Measurements from ENCODE around the gene GCC2.
"Not testable (repeated sequence)": the region's sequence is repeated elsewhere in the genome, so short reads cannot be mapped to it uniquely, and the experiment has no call there.

The GCC2 gene

DNA sequence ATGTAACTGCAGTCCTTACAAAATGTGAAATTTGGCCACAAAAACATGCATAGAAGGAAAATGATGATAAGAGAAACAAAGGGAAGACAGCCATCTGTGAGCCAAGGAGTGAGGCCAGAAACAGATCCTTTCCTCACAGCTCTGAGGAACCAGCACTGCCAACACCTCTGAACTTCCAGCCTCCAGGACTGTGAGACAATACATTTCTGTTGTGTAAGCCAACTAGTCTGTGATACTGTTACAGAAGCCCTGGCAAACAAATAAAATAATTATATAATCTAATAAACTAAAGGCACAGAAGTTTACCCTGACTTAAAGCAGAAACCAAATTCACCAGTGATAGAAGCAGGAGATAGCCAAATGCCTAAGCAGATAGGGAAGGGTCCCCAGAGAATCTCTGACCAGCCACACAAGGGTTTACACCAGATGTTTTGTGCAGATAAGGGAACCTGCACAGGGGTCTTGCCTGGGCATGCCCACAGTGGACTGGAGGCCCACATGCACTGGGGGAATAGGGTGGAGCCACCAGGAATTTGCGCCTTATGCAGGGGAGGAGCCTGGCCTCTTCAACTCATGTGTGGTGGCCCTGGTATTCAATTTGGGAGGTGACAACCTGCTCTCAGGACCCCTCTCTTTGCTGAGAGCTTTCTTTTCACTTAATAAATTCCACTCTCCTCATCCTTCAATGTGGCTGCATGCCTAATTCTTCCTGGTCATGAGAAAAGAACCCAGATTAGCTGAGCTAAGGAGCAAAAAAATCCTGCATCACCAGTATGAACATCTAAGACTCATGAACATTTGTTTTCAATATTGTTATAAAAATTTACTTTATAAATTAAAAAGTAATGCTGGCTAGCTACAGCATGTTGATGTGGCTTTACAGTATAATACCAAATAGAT lies 3.8 kb upstream of the GCC2 start:
- DNase-seq (ENCODE audit: low read depth, low spot score) = peak; percentile 37

DNA sequence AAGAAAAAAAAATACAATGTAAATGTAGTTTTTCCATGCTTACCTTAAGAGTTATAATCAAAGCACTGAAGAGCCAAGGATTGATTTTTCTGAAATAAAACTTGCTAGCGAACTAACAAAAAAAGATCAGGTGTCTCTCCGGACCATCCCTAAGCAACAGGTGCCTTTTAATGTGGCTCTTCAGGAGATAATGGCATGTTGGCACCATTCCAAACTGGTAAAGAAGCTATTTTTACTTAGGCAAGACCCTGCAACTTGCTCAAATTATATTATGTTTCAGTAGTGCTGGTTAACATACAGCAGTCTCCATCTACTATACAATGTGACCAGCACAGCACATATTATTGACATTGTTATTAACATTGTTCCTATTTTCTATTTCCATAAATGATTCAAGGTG lies 2.3 kb upstream of the GCC2 start:
- DNase-seq (ENCODE audit: low read depth, low spot score) = no peak

DNA sequence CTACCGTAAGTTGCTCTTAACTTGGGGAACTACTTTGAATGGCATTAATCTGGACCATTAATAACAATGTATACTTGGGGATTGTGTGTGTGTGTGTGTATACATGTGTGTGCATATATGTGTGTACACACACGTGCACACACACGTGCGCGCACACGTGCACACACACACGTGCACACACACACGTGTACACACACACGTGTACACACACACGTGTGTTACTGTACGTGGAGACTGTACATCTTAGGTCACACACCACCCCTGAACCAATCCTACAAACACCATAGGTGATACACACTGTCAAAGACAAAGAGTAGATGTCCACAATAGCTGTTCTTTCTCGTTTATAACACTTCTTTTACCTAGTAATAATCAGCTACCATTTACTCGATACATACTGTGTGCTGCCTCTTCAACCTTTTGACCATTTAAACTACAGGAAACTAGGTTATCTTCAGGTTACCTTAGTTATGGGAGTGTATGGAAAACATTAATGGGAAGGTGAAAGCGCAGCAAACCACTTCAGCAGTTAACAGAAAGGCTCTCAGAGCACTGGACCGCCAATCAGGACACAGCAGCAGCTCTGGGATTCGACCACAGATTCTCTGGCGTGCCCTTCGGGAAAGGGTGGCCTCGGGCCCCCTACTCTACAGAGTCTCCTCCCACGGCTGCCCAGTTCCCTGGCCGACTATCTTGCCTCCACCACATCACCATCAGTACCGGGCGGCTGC lies 894 bp upstream of the GCC2 start:
- DNase-seq (ENCODE audit: low read depth, low spot score) = no peak

DNA sequence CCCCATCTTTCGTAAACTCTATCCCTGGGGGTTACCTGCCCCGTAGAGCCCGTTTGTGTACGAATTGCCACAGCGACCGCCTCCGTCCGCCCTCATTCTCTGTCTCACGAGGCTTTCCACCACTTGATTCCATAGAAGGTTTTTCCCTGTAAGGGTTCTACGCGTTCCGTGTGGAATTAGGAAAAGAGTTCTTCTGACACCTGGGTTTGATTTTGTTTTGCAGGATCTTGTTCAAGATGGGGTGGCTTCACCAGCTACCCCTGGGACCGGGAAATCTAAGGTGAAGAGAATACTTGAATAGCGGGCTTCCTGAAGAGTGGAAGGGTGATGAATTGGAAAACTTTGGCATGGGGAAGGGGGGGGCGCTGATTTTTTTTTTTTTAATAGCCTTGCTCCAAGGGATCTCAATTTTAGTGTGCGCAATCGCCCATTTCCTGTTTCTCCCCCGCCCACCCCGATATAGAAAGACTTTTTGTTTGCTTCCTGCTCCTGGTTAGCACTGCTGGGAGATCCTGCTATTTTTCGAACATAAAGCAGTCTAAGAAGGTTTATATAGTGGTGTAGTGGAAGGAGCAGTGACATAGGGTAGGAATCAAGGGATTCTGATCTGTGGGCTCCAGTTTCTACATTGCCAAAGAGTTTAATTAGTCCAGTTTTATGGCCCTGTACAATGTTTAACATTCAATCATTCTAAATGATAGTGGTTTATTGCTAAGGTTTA lies 564 bp downstream of the GCC2 start:
- DNase-seq (ENCODE audit: low read depth, low spot score) = no peak

DNA sequence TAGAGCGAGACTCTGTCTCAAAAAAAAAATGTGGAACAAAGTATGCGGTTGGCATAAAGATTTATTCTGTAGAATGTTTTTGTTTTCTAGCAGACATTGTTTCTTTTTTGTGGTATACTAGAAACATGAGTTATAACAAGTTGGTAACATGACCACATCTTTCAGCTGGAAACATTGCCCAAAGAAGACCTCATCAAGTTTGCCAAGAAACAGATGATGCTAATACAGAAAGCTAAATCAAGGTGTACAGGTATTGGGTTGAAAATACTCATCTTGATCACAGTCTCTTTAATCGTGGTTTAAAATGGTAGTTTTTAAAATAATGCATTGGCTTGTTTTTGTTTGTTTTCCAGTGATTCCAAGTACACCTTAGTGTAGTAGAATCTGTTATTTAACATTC lies 1.9 kb downstream of the GCC2 start:
- DNase-seq (ENCODE audit: low read depth, low spot score) = no peak

DNA sequence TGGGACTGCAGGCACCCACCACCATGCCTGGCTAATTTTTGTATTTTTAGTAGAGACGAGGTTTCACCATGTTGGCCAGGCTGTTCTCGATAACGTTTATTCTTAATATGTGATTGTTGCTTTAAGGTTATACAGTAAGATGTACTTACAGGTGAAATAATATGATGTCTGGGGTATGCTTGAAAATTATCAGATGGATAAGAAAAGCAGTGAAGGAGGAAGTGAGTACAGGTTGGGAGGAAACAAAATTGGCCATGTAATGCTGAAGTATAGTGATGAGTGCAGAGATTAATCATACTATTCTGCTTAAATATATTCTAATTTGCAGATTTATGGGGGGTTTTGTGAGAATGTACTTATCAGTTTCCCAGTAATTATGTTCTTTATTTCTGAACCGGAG lies 3.0 kb downstream of the GCC2 start:
- DNase-seq (ENCODE audit: low read depth, low spot score) = no peak

DNA sequence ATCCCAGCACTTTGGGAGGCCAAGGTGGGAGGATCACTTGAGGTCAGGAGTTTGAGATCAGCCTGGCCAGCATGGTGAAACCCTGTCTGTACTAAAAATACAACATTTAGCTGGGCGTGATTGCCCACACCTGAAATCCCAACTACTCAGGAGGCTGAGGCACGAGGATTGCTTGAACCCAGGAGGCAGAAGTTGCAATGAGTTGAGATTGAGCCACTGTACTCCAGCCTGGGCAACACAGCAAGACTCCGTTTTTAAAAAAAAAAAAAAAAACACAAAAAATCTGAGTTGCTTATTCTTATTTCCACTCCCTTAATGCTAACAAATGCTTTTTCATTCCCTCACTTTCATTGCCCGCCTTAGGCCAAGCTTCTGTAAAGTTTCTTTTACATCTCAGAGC lies 4.5 kb downstream of the GCC2 start:
- DNase-seq (ENCODE audit: low read depth, low spot score) = not testable (repeated sequence)

DNA sequence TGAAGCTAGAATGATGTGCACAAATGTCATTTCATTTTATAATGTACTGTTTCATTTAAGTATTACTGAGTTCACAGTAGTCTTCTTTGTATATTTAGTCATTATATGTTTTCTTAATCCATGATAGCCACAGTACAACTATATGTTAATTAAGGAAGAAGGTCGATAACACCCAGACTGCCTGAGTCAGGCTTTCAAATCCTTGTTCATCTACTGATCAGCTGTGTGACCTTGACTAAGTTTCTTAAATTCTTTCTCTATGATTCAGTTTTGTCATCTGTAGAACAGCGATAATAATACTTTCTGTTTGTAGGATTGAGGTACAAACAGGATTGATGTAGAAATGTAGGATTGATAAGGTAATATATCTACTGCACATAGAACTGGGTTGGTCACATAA lies 5.4 kb downstream of the GCC2 start:
- DNase-seq (ENCODE audit: low read depth, low spot score) = no peak

DNA sequence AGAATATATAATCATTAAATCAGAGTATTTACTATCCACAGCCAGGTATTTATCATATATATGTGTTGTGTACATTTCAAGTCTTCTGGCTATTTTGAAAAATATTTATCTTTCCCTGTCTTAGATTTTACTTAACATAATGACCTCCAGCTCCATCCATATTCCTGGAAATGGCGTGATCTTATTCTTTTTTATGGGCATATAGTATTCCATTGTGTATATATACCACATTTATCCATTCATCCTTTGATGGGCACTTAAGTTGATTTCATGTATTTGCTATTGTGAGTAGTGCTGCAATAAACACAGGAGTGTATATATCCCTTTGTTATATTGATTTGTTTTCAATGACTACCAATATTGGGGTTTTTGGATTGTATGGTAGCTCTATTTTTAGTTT lies 6.6 kb downstream of the GCC2 start:
- DNase-seq (ENCODE audit: low read depth, low spot score) = no peak

DNA sequence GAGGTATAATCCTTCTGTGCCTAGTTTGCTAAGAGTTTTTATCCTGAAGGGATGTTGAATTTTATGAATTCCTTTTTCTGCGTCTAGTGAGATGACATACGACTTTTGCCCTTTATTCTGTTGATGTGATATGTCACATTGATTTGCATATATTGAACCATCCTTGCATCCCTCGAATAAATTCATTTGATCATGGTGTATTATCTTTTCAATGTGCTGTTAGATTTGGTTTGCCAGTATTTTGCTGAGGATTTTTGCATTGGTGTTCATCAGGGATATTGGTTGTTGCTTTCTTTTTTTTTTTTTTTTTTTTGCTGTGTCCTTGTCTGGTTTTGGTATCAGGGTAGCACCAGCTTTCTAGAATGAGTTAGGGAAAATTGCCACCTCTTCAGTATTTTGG lies 9.1 kb downstream of the GCC2 start:
- DNase-seq (ENCODE audit: low read depth, low spot score) = no peak

DNA sequence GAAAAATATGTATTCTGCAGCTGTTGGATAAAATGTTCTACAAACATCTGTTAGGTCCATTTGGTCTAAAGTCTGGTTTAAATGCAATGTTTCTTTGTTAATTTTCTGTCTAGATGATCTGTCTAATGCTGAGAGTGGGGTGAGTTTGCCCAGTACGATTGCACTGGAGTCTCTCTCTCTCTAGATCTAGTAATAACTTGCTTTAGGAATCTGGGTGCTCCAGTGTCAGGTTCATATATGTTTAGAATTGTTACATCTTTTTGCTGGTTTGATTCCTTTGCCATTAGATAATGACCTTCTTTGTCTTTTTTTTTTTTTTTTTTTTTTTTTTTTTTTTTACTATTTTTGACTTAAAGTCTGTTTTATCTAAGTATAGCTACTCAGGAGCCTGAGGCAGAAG lies 10.4 kb downstream of the GCC2 start:
- no peak for DNase-seq (ENCODE audit: low read depth, low spot score)

DNA sequence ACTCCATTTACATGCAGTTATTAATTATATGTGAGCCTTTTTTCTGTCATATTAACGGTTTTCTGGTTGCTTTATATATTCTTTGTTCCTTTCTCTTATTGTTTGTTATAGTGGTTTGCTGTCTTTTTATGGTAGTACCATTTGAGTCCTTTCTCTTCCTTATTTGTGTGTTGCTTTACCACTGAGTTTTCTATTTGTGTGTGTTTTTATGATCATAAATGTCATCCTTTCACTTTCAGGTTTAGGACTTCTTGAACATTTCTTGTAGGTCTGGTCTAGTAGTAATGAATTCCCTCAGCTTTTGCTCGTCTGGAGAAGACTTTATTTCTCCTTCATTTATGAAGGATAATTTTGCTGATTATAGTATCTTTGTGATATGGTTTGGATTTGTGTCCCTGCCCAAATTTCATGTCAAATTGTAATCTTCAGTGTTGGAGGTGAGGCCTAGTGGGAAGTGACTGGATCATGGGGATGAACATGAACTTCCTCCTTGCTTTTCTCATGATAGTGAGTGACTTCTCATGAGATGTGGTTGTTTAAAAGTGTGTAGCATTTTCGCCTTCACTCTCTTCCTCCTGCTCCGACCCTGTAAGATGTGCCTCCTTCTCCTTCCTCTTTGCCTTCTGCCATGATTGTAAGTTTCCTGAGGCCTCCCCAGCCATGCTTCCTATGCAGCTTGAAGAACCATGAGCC lies 11.5 kb downstream of the GCC2 start:
- DNase-seq (ENCODE audit: low read depth, low spot score) = no peak

DNA sequence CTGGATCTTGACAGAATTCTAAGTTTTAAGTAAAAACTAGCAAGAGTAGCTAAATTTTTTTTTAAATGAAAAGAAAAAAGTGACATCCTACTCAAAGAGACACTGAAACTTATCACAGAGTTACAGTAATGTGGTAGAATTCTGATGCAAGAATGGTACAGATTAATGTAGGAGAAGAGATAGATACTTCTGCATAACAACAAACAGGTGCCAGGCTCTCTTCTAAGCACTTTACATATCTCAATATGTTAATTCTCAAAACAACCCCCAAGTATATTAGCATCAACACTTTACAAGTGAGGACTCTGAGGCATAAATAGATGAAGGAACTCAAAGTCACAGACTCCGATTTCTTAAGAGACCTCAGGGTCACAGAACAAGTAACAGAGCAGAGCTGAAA lies 28.1 kb downstream of the GCC2 start:
- DNase-seq (ENCODE audit: low read depth, low spot score) = no peak

DNA sequence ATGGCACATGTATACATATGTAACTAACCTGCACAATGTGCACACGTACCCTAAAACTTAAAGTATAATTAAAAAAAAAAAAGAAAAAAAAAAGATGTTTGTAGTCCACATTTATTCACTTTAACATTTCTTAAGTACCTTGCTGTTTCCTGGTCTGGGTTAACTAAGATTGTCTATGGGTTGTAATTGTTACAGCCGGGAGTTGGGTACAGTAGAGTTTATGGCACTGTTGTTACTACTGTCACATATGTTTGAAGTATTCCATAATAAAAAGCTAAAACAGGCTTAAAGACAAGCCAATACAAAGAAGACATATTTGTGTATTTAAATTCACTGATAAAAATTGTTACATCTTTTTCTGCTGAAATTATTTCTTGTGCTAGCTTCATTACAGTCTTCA lies 36.2 kb downstream of the GCC2 start:
- DNase-seq (ENCODE audit: low read depth, low spot score) = no peak

DNA sequence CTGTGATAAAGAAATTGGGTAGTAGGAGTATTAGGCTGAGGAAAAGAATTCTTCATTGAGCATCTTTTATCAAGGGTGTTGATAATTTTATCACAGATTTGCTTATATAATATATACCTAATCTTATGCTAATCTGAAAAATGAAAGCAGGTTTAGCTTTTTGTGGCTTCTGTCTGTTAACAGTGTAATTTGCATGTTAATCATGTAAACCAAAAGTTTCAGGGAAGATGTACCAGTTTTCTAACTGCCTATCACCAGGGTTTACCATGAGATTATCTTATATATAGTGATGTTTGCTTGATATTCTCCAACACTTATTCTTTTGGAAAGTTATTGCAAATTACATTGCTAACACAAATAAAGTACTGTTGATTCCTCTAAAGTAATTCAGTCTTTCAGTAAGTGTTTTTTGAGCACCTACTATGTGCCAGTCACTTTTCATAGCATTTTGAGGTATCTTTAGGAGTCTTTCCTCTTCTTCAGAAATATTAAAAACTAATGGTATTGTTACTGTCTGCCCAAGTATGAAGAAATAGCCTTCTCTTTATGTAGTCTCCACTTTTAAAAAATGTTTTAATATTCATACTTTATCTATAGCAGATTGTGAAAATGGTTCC lies 41.6 kb downstream of the GCC2 start:
- no peak for DNase-seq (ENCODE audit: low read depth, low spot score)

DNA sequence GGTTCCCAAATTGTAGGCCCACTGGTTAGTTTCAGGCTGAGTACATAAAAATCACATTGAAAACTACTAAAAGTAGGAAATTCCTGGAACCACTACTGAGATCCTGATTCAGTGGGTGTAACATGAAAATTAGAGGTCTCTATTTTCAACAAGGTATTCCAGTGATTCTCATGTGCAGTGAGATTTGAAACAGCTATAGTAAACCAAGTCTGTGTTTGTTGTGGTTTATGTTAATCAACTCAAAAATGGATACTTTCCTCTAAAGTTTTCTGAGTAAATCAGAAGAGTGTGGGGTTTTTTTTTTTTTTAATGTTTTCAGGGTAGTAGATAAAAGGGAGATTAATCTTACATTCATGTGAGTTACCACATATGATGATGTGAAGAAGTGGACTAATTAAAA lies 42.8 kb downstream of the GCC2 start:
- DNase-seq (ENCODE audit: low read depth, low spot score) = no peak

DNA sequence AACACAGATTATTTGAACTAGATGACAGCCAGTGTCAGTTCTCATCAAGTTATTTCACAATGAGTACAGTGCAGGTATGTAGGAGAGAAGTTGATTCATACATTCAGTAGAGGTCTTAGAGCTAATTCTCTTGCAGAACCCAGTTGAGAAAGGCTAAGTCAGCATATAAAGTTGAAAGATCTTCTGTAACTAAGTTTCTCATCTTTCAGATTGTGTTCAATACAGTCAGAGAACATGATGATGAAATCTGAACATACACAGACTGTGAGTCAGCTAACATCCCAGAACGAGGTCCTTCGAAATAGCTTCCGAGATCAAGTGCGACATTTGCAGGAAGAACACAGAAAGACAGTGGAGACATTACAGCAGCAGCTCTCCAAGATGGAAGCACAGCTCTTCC lies 43.4 kb downstream of the GCC2 start:
- no peak for DNase-seq (ENCODE audit: low read depth, low spot score)

DNA sequence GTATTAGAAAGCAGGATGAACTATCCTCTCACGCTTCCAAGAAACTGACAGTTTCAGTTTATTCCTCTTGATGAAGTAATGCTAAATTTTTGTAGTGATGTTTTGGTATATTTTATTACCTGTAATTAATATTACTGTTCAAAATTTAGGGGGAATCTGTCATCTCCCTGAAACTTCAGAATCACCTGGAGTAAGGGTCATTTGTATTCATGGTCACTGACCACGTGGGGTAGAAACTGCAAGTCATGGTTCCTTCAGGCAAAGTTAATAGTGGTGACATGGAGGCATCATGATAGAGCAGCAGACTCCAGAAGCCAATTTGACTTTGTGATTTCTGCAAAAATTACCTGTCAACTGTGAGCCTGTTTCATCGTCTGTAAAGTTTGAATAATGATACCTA lies 47.2 kb downstream of the GCC2 start:
- not testable (repeated sequence) for DNase-seq (ENCODE audit: low read depth, low spot score)

DNA sequence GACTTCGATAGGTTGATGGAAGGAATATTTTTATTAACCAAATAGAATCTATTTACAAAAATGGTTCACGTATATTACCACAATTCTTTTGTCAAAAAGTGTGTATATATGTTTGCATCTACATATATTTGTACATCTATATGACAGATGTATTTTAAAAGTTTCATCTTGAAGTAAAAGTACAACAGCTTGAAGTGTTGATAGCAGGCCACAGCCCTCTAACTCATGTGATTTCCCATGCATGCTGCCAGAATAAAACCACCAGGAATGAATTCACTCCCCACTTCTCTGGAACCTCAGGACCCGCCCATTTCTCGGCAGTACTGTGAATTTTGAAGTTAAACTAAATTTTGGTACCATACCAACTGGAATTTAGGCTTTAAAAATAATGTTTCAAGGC lies 58.6 kb downstream of the GCC2 start:
- DNase-seq (ENCODE audit: low read depth, low spot score) = not testable (repeated sequence)

DNA sequence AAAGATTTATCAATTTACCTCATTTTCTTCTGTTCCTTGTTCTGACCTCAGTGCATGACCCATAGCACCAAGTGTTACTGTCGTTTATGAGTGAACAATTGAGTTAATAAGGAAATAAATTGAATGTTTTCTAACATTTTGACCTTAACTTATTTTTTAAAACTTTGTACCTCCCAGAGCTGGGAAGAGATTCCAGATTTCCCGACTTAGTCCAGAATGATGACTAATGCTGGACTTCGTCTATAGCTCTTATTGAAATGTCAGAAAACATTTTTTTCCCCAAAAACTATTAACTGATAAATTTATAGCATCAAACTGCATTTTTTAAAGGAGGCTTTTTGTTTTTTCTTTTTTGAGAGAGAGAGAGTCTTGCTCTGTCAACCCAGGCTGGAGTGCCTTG lies 63.4 kb downstream of the GCC2 start:
- DNase-seq (ENCODE audit: low read depth, low spot score) = not testable (repeated sequence)

DNA sequence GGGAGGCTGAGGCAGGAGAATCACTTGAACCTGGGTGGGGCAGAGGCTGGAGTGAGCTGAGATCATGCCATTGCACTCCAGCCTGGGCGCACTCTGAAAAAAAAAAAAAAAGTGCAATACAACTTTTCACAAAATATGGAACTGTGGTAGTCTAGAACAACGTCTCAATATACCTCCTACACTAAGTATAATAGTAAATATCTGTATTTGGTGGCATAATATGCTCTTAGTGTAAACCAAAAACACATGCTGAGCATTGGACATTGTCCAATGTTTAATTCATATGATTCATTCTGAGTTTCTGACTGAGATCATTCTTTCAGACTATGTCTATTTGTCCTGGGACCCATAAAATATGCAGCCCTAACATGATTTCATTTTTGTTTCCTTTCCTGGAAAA lies 65.5 kb downstream of the GCC2 start:
- not testable (repeated sequence) for DNase-seq (ENCODE audit: low read depth, low spot score)

Measured in ELF-1 (cell line).